HUES6 (cell line): ENCODE results near the gene RPTN.
A peak's percentile ranks its signal among the peaks of the same experiment; 100 is the strongest.

Experiments
- H3K27ac ChIP-seq: 2 replicates; pipeline ENCODE4 v1.7.0; 2013; ENCODE audit warnings: low read depth, mild to moderate bottlenecking, low read length, inconsistent platforms
- H3K27me3 ChIP-seq: 2 replicates; pipeline ENCODE4 v1.6.1; 2013; ENCODE audit warnings: low read length; ENCODE audit not compliant: control insufficient read depth, insufficient read depth
- H3K36me3 ChIP-seq: 2 replicates; pipeline ENCODE4 v1.6.1; 2013; ENCODE audit warnings: low read length; ENCODE audit not compliant: control insufficient read depth, insufficient read depth
- H3K4me1 ChIP-seq: 2 replicates; pipeline ENCODE4 v1.6.1; 2013; ENCODE audit warnings: low read length; ENCODE audit not compliant: control insufficient read depth, insufficient read depth
- H3K4me3 ChIP-seq: 2 replicates; pipeline ENCODE4 v1.5.1; 2013; ENCODE audit warnings: low read depth, low read length
- H3K9ac ChIP-seq: one replicate; pipeline ENCODE4 v1.6.1; 2013; ENCODE audit warnings: mild to moderate bottlenecking, low read length
- H3K9me3 ChIP-seq: 2 replicates; pipeline ENCODE4 v1.6.1; 2013; ENCODE audit warnings: low read depth, low read length; ENCODE audit not compliant: control insufficient read depth, insufficient read depth

RPTN gene

DNA sequence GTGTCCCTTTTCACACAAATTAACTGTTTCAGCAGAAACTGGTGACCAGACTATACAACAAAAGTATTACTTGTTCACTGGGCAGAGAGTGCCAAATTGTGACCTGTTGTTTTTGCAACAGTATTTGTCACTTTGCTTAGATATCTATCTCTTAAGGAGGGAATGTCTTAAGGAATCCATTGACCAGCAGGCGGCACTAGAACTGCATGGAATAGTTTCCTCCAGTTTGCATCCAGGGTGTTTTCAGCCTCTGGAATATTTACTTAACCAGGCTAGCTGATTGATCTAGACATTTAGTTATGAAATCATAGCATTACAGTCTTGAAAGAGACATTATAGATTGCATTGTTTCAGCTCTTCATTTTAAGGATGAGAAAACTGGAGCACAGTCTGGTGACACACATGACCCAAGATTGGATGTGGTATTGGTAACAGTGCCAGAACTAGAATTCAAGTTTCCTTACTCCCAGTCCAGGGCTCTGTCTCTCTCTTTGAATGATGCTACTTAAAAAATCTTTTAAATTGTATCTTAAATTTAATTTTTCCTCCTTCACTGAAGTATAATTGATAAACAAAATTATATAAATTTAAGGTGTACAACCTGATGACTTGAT lies 16.9 kb downstream of the RPTN start:
- no peak overlapping the region for H3K9ac ChIP-seq
- H3K27ac ChIP-seq, result no peak overlapping the region
- no peak overlapping the region for H3K4me3 ChIP-seq
- no peaks in the 10 kb centered on the region for H3K4me1 ChIP-seq
- peaks cover 18% of the 10 kb centered on the region for H3K9me3 ChIP-seq
- H3K36me3 ChIP-seq, result no peaks in the 10 kb centered on the region
- peaks cover 12% of the 10 kb centered on the region; the same call in 1 of the 2 replicates for H3K27me3 ChIP-seq

GRCh38 chr1:152137215-152137614 lies 21.8 kb downstream of the RPTN start:
- Histone ChIP-seq H3K27me3 (peaks cover 17% of the 10 kb centered on the region; the same call in 1 of the 2 replicates), H3K4me3 (no peak overlapping the region), H3K36me3 (no peaks in the 10 kb centered on the region), H3K9ac (no peak overlapping the region), H3K4me1 (no peaks in the 10 kb centered on the region), H3K9me3 (no peaks in the 10 kb centered on the region; the same call in 1 of the 2 replicates), H3K27ac (no peak overlapping the region)

- Histone ChIP-seq H3K4me1 (no peaks in the 10 kb centered on the region; the same call in 1 of the 2 replicates), H3K9ac (no peak overlapping the region), H3K9me3 (0 out of 2 replicates have a peak, but pooled peaks cover 2% of the 10 kb centered on the region), H3K36me3 (no peaks in the 10 kb centered on the region), H3K27ac (no peak overlapping the region), H3K4me3 (no peak overlapping the region), H3K27me3 (peaks cover 15% of the 10 kb centered on the region)
Measured at GRCh38 chr1:152130186-152130585, 28.8 kb downstream of the RPTN start.

DNA sequence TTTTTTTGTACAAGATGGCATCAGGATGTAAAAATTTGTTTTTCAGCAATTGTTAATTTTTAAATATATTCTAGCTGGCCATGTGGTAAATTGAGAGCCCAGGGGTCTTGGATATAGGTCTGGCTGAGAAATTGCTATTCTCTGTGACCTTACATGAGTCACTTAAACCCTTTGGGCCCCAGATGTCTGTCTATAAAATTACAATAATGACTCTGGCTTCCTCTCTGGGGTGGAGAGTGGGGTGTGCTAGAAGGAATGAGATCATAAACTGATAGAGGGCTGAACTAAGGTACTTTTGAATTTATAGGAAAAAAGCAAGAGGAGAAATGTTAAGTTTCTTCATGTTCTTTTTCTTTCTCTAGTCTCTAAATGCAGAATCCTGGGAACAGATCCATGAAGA lies 31.4 kb downstream of the RPTN start:
- H3K36me3 ChIP-seq, result no peaks in the 10 kb centered on the region
- H3K4me1 ChIP-seq, result no peaks in the 10 kb centered on the region; the same call in 1 of the 2 replicates
- H3K27ac ChIP-seq, result no peak overlapping the region
- 0 out of 2 replicates have a peak, but pooled peaks cover 2% of the 10 kb centered on the region for H3K9me3 ChIP-seq
- peaks cover 23% of the 10 kb centered on the region for H3K27me3 ChIP-seq
- no peak overlapping the region for H3K4me3 ChIP-seq
- no peak overlapping the region for H3K9ac ChIP-seq

DNA sequence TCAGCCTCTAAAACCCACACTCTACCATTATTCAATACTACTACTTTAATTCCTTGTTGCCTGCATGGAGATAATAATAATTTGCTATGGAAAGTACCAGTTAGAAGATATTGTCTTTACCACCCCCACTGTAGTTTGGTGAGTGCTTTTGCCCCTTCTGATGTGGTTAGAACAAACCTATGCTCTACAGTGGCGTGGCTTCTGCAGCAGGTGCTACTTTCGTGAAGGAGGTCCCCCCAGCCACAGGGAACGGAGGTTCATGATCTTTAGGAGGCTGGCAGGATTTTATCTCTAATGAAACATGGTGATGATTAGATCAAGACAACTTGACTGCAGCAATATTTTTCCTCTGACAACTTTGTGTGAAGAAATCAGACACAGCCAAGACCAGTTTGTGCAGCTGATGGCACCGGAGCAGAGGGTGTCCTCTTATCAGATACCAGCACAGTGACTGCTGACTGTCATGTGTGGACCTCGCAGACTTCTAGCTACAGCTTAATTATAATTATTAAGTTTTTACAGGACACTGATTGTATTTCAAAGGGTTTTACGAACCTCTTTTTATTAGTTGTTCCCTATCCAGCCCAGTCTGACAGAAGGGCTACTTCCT lies 33.1 kb downstream of the RPTN start:
- no peaks in the 10 kb centered on the region; the same call in 1 of the 2 replicates for H3K4me1 ChIP-seq
- no peaks in the 10 kb centered on the region for H3K36me3 ChIP-seq
- H3K27me3 ChIP-seq, result peaks cover 31% of the 10 kb centered on the region
- H3K9me3 ChIP-seq, result no peaks in the 10 kb centered on the region
- no peak overlapping the region for H3K4me3 ChIP-seq
- H3K9ac ChIP-seq, result no peak overlapping the region
- no peak overlapping the region for H3K27ac ChIP-seq

- Histone ChIP-seq H3K4me1 (no peaks in the 10 kb centered on the region), H3K27me3 (peaks cover 67% of the 10 kb centered on the region), H3K9me3 (no peaks in the 10 kb centered on the region), H3K9ac (no peak overlapping the region), H3K36me3 (no peaks in the 10 kb centered on the region), H3K4me3 (no peak overlapping the region), H3K27ac (no peak overlapping the region)
Measured at GRCh38 chr1:152118915-152119314, 40.1 kb downstream of the RPTN start.

- H3K36me3 ChIP-seq, result no peaks in the 10 kb centered on the region
- H3K27me3 ChIP-seq, result peaks cover 88% of the 10 kb centered on the region
- no peak within 1 kb of the TSS for H3K4me3 ChIP-seq
- no peaks in the 10 kb centered on the region; the same call in 1 of the 2 replicates for H3K9me3 ChIP-seq
- H3K27ac ChIP-seq, result no peak within 1 kb of the TSS
- no peak within 1 kb of the TSS for H3K9ac ChIP-seq
- peaks cover 25% of the 10 kb centered on the region for H3K4me1 ChIP-seq
Measured at GRCh38 chr1:152115344-152115743, 43.7 kb downstream of the RPTN start, which contains the start of gene TCHH. Gene TCHH (minus strand): TSS chr1:152115444. CDS start chr1:152114080, 1,364 bp downstream.

GRCh38 chr1:152112885-152113432 lies 46.1 kb downstream of the RPTN start:
- Histone ChIP-seq H3K27ac (no peak overlapping the region), H3K27me3 (peaks cover 96% of the 10 kb centered on the region), H3K4me3 (peak overlapping the region; percentile 50)

DNA sequence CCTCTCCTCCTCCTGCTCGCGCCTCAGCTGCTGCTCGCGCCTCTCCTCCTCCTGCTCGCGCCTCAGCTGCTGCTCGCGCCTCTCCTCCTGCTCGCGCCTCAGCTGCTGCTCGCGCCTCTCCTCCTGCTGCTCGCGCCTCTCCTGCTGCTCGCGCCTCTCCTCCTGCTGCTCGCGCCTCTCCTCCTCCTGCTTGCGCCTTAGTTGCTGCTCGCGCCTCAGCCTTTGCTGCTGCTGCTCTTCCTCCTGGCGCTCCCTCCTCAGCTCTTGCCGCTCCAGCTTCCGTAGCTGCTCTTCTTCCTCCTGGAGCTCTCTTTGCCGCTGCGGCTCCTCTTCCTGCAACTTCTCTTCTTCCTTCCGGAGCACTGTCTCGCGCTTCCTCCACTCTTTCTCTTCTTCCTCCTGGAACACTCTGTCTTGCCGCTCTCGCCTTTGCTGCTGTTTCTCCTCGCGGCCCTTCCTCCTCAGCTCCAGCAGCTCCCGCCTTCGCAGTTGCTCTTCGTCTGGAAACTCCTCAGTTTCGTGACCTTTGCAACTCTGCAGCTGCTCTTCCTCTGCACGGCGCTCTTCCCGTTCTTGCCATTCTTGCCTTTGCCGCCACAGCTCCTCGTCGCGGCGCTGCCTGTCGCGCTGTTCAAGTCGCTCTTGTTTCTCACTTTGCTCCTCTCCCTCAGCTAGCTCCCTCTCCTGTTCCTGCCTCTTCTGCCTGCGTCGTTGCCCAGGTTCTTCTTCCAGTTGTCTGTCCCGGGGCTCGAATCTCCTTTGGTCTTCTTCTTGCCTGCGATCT lies 46.7 kb downstream of the RPTN start:
- Histone ChIP-seq H3K9ac (no peak overlapping the region), H3K4me3 (peak overlapping the region; percentile 50), H3K4me1 (peaks cover 29% of the 10 kb centered on the region), H3K27ac (no peak overlapping the region), H3K36me3 (no peaks in the 10 kb centered on the region), H3K9me3 (peaks cover 19% of the 10 kb centered on the region), H3K27me3 (peaks cover 100% of the 10 kb centered on the region)

More at GRCh38 chr1:152112885-152113432, 46.1 kb downstream of the RPTN start:
- H3K4me1 ChIP-seq, result peaks cover 29% of the 10 kb centered on the region
- H3K36me3 ChIP-seq, result no peaks in the 10 kb centered on the region
- H3K9ac ChIP-seq, result no peak overlapping the region
- H3K9me3 ChIP-seq, result peaks cover 14% of the 10 kb centered on the region

- Histone ChIP-seq H3K27me3 (peaks cover 100% of the 10 kb centered on the region), H3K9me3 (peaks cover 19% of the 10 kb centered on the region), H3K4me1 (peaks cover 29% of the 10 kb centered on the region), H3K27ac (no peak overlapping the region), H3K36me3 (no peaks in the 10 kb centered on the region), H3K9ac (peak overlapping the region; percentile 24), H3K4me3 (peak overlapping the region; percentile 54)
Measured at GRCh38 chr1:152111515-152111968, 47.5 kb downstream of the RPTN start.
